AG04450 (cell line): ENCODE data around the gene MED19. TPM values are rescaled to one million over a fixed set of nuclear protein-coding genes. Genes with fewer than 3 reads are reported as not detected.
"Not testable (repeated sequence)": the region's sequence is repeated elsewhere in the genome, so short reads cannot be mapped to it uniquely, and the experiment has no call there.

Experiments
- CTCF ChIA-PET: fragments of 300-600, 350-600 bp; formaldehyde crosslinking; extraction: SDS; loops from one replicate; lab custom pipeline; 2022; ENCODE audit warnings: antibody characterized with exemption, inconsistent platforms; lab: Charles Lee
- POLR2A ChIA-PET: fragments of 350-600 bp; formaldehyde crosslinking; extraction: SDS; loops from one replicate; lab custom pipeline; 2021; ENCODE audit warnings: antibody characterized with exemption, inconsistent platforms; lab: Yijun Ruan, JAX
- DNase-seq: peaks from one replicate; pipeline ENCODE4 v3.0.0-alpha.2; 2011; ENCODE audit warnings: low read depth, low spot score
- H3K27ac ChIP-seq: one replicate; pipeline ENCODE4 v1.5.1; 2012; ENCODE audit warnings: low read depth, low read length, control low read depth
- H3K27me3 ChIP-seq: one replicate; pipeline ENCODE4 v1.6.0; 2012; ENCODE audit warnings: low read length; ENCODE audit not compliant: control insufficient read depth, insufficient read depth
- H3K4me3 ChIP-seq: 2 replicates; pipeline ENCODE4 v1.5.1; 2011; ENCODE audit warnings: mild to moderate bottlenecking, low read depth, low read length, control low read depth
- H3K9me3 ChIP-seq: 2 replicates; pipeline ENCODE4 v1.5.1; 2012; ENCODE audit warnings: low read length; ENCODE audit not compliant: control insufficient read depth, insufficient read depth
- polyA plus RNA-seq: library from polyadenylated mRNA; depleted of rRNA; stranded (reverse); fragments of >200 nt; gene quantifications from 2 replicates; pipeline ENCODE4 v1.2.3, GENCODE V29; 2011
- TF ChIP-seq, protein P1 (sequence below): IDR thresholded peaks from 2 replicates; pipeline ENCODE4 v1.5.1; 2011; ENCODE audit warnings: low read depth, low read length, control low read depth, inconsistent platforms

Gene MED19
- polyA plus RNA-seq, 1 experiment: 28.8 TPM

DNA sequence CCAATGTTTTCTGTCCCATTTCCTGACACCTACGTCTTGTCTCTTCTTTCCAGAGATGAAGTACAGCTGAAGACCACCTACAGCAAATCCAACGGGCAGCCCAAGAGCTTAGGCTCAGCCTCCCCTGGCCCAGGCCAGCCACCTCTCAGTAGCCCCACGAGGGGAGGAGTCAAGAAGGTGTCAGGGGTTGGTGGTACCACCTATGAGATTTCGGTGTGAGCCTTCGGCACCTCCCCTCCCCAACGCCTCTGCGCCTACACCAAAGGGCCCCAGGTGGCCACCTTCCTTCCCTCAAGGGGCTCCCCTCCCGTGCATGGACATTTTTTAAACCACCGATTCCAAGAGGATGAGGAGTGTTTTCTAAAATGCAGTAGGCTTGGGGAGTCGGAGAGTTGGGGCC lies 12.2 kb downstream of the MED19 start:
- no peak overlapping the region for H3K4me3 ChIP-seq
- H3K9me3 ChIP-seq: no peaks in the 10 kb centered on the region
- POLR2A ChIA-PET: no interaction called here
- H3K27ac ChIP-seq: no peak overlapping the region
- no peaks in the 10 kb centered on the region for H3K27me3 ChIP-seq
- TF ChIP-seq, protein P1, sequence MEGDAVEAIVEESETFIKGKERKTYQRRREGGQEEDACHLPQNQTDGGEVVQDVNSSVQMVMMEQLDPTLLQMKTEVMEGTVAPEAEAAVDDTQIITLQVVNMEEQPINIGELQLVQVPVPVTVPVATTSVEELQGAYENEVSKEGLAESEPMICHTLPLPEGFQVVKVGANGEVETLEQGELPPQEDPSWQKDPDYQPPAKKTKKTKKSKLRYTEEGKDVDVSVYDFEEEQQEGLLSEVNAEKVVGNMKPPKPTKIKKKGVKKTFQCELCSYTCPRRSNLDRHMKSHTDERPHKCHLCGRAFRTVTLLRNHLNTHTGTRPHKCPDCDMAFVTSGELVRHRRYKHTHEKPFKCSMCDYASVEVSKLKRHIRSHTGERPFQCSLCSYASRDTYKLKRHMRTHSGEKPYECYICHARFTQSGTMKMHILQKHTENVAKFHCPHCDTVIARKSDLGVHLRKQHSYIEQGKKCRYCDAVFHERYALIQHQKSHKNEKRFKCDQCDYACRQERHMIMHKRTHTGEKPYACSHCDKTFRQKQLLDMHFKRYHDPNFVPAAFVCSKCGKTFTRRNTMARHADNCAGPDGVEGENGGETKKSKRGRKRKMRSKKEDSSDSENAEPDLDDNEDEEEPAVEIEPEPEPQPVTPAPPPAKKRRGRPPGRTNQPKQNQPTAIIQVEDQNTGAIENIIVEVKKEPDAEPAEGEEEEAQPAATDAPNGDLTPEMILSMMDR: no peak
- no peak for DNase-seq
- CTCF ChIA-PET: no interaction called here

DNA sequence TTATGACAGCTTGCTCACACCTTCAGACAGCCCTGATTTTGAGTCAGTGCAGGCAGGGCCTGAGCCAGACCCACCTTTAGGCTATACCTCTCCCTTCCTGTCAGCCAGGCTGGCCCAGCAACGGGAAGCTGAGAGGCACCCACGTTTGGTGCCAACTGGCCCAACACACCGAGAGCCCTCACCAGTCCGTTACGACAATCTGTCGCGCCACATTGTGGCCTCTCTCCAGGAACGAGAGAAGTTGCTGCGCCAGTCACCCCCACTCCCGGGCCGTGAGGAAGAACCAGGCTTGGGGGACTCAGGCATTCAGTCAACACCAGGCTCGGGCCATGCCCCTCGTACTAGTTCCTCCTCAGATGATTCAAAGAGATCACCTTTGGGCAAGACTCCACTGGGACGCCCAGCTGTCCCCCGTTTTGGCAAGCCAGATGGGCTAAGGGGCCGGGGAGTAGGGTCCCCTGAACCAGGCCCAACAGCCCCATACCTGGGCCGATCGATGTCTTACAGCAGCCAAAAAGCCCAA lies 13.1 kb downstream of the MED19 start:
- DNase-seq: no peak
- no peaks in the 10 kb centered on the region for H3K9me3 ChIP-seq
- no peaks in the 10 kb centered on the region for H3K27me3 ChIP-seq
- POLR2A ChIA-PET: no interaction called here
- CTCF ChIA-PET: interaction anchor here (0.8 kb wide), 1 partner anchor 102 kb away, joined by 3 read pairs; no protein-coding TSS in a partner anchor
- no peak overlapping the region for H3K4me3 ChIP-seq
- TF ChIP-seq, protein P1: no peak
- no peak overlapping the region for H3K27ac ChIP-seq

DNA sequence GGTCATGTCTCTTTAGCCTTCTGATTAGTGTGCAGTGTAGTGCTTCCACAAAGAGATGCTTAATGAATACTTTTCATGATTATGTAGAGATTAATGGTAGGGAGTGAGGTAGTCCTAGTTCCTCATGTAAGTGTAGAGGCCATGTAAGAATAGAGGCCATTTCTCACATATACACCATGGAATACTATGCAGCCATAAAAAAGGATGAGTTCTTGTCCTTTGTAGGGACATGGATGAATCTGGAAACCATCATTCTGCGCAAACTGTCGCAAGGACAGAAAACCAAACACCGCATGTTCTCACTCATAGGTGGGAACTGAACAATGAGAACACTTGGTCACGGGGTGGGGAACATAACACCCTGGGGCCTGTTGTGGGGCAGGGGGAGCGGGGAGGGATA lies 21.5 kb downstream of the MED19 start:
- POLR2A ChIA-PET, CTCF ChIA-PET: not testable (repeated sequence)

DNA sequence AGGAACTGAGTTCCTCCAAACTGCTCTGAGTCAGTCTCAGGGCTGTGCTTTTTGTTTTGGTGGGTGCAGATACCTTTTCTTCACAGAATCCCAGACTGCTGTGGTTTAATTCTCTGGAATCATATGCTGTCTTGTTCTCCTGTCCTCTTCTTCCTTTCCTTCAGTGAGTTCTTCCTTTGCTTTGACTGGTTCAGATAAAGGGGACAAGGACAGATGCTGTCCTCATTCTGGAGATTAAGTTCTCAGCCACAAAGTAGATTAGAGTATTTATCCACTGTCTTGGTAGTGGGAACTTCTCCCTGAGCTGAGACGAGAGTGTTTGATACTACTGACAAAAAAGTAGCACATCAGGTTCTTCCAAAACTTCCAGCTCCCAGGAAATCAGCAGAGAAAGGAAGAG lies 30.8 kb downstream of the MED19 start:
- Histone ChIP-seq H3K27ac (no peak overlapping the region), H3K9me3 (no peaks in the 10 kb centered on the region), H3K27me3 (no peaks in the 10 kb centered on the region), H3K4me3 (no peak overlapping the region)
- ChIA-PET POLR2A (no interaction called here), CTCF (interaction anchor here (1.6 kb wide), 1 partner anchor 120 kb away, joined by 4 read pairs; no protein-coding TSS in a partner anchor)
- no peak for DNase-seq
- TF ChIP-seq, protein P1: no peak

More for the DNA sequence above, 21.5 kb downstream of the MED19 start:
- H3K27ac ChIP-seq, DNase-seq, H3K9me3 ChIP-seq, H3K4me3 ChIP-seq, H3K27me3 ChIP-seq: not testable (repeated sequence)

DNA sequence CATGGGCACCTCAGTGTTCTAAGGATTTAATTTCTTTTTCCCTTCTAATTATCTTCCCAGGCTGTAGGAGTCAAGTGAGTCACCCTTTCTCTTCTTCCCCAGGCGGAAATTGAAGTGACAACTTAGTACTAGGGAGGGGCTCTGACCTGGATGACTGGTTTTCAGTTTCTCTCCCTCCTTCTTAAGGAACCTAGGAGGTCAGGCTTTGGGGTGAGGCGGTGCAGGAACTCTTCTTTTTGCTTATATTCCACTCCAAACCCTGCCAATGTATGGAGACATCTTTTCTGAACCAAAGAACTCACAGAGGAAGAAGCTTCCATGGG lies 31.5 kb downstream of the MED19 start:
- TF ChIP-seq, protein P1: no peak
- Histone ChIP-seq H3K4me3 (no peak overlapping the region), H3K27ac (no peak overlapping the region), H3K27me3 (no peaks in the 10 kb centered on the region), H3K9me3 (no peaks in the 10 kb centered on the region)
- ChIA-PET POLR2A (no interaction called here), CTCF (interaction anchor here (1.4 to 1.6 kb wide), 2 partner anchors 36 to 120 kb away, joined by 4 read pairs; no protein-coding TSS in a partner anchor)
- DNase-seq: no peak
